WTC11 (cell line): ENCODE data around the gene PRUNE2.

Experiments
- ARID4B ChIP-seq: sonication (generic); formaldehyde crosslinking; IDR thresholded peaks from 2 replicates; pipeline ENCODE4 v1.8.0; 2023; ENCODE audit warnings: missing genetic modification reagents, mild to moderate bottlenecking, borderline replicate concordance
- ATF3 ChIP-seq: sonication (generic); formaldehyde crosslinking; conservative IDR thresholded peaks from 2 replicates; pipeline ENCODE4 v1.8.1; 2022; ENCODE audit warnings: mild to moderate bottlenecking, missing genetic modification reagents
- CREB1 ChIP-seq: sonication (generic); formaldehyde crosslinking; IDR thresholded peaks from 2 replicates; pipeline ENCODE4 v1.8.0; 2023; ENCODE audit warnings: mild to moderate bottlenecking, missing genetic modification reagents
- CTCF ChIP-seq: fragments of 200-600 bp; IDR thresholded peaks from 2 replicates; pipeline ENCODE4 v1.8.0; 2022; ENCODE audit warnings: antibody characterized with exemption
- HMGXB4 ChIP-seq: sonication (generic); formaldehyde crosslinking; IDR thresholded peaks from 2 replicates; pipeline ENCODE4 v1.8.1; 2023; ENCODE audit warnings: mild to moderate bottlenecking, moderate library complexity, missing genetic modification reagents
- MAX ChIP-seq: sonication (generic); formaldehyde crosslinking; IDR thresholded peaks from 2 replicates; pipeline ENCODE4 v1.8.0; 2022; ENCODE audit warnings: mild to moderate bottlenecking, missing genetic modification reagents
- MLX ChIP-seq: sonication (generic); formaldehyde crosslinking; IDR thresholded peaks from 2 replicates; pipeline ENCODE4 v1.8.1; 2023; ENCODE audit warnings: mild to moderate bottlenecking, missing genetic modification reagents, moderate library complexity
- SP1 ChIP-seq: sonication (generic); formaldehyde crosslinking; conservative IDR thresholded peaks from 2 replicates; pipeline ENCODE4 v1.8.1; 2022; ENCODE audit warnings: missing genetic modification reagents
- USF1 ChIP-seq: sonication (generic); formaldehyde crosslinking; IDR thresholded peaks from 2 replicates; pipeline ENCODE4 v1.8.0; 2022; ENCODE audit warnings: mild to moderate bottlenecking, missing genetic modification reagents
- USF2 ChIP-seq: sonication (generic); formaldehyde crosslinking; IDR thresholded peaks from 2 replicates; pipeline ENCODE4 v1.8.1; 2023; ENCODE audit warnings: mild to moderate bottlenecking, missing genetic modification reagents, moderate library complexity
- ZNF423 ChIP-seq: fragments of 250-450 bp; sonication (Bioruptor Pico); IDR thresholded peaks from 2 replicates; pipeline ENCODE4 v2.1.2; 2022; ENCODE audit warnings: mild to moderate bottlenecking, moderate library complexity

GRCh38 chr9:76561900-76562299 is 344.0 kb downstream of the PRUNE2 start:
- no peak for TF ChIP-seq CTCF
- TF ChIP-seq USF1 (CRISPR knock-in tag), result no peak
- no peak for TF ChIP-seq USF2 (CRISPR knock-in tag)
- no peak for TF ChIP-seq CREB1
- no peak for TF ChIP-seq ZNF423 (CRISPR knock-in tag)
- TF ChIP-seq HMGXB4 (CRISPR knock-in tag), result no peak
- no peak for TF ChIP-seq ATF3 (CRISPR knock-in tag)
- no peak for TF ChIP-seq MAX (CRISPR knock-in tag)
- no peak for TF ChIP-seq SP1 (CRISPR knock-in tag)
- no peak for TF ChIP-seq MLX (CRISPR knock-in tag)
- no peak for TF ChIP-seq ARID4B (CRISPR knock-in tag)
